Osteoblast (primary cell): ENCODE measurements around the gene TCERG1L. TPM values are rescaled to one million over a fixed set of nuclear protein-coding genes. Genes with fewer than 3 reads are reported as not detected.

ENCODE experiments used
- DNase-seq: peaks from one replicate; pipeline ENCODE4 v3.0.0; 2011; ENCODE audit warnings: low spot score, mixed read lengths; ENCODE audit not compliant: insufficient read length; ENCODE audit errors: missing footprints
- H2AFZ ChIP-seq: 2 replicates; pipeline ENCODE4 v1.6.0; 2011; ENCODE audit warnings: mild to moderate bottlenecking, low read length
- H3K27ac ChIP-seq: 2 replicates; pipeline ENCODE4 v1.5.1; 2011; ENCODE audit warnings: mild to moderate bottlenecking, low read depth, low read length, moderate library complexity
- H3K27me3 ChIP-seq: 2 replicates; pipeline ENCODE4 v1.6.0; 2012; ENCODE audit warnings: mild to moderate bottlenecking, control low read depth, inconsistent platforms, low read length, moderate library complexity; ENCODE audit not compliant: insufficient read depth
- H3K36me3 ChIP-seq: 2 replicates; pipeline ENCODE4 v1.5.1; 2011; ENCODE audit warnings: mild to moderate bottlenecking, low read length, control low read depth, moderate library complexity; ENCODE audit not compliant: insufficient read depth
- H3K4me1 ChIP-seq: 2 replicates; pipeline ENCODE4 v1.5.1; 2011; ENCODE audit warnings: mild to moderate bottlenecking, low read length, control low read depth, moderate library complexity; ENCODE audit not compliant: insufficient read depth
- H3K4me2 ChIP-seq: 2 replicates; pipeline ENCODE4 v1.6.0; 2011; ENCODE audit warnings: mild to moderate bottlenecking, low read length; ENCODE audit not compliant: insufficient read depth
- H3K4me3 ChIP-seq: fragments of 200-600 bp; sonication (generic); 3 replicates; pipeline ENCODE4 v1.5.1; 2012; ENCODE audit warnings: mild to moderate bottlenecking, low read length, inconsistent platforms; ENCODE audit not compliant: insufficient read depth
- H3K79me2 ChIP-seq: 2 replicates; pipeline ENCODE4 v1.6.0; 2012; ENCODE audit warnings: mild to moderate bottlenecking, low read length, control low read depth, inconsistent platforms; ENCODE audit not compliant: insufficient read depth
- H3K9me3 ChIP-seq: 2 replicates; pipeline ENCODE4 v1.5.1; 2011; ENCODE audit warnings: low read depth, low read length, control low read depth
- H4K20me1 ChIP-seq: 2 replicates; pipeline ENCODE4 v1.6.0; 2012; ENCODE audit warnings: mild to moderate bottlenecking, low read length, control low read depth; ENCODE audit not compliant: insufficient read depth
- total RNA-seq: library from RNA; depleted of rRNA; stranded (reverse); fragments of >200 nt; gene quantifications from 2 replicates; pipeline ENCODE4 v1.2.3, GENCODE V29; 2012
- TF ChIP-seq, protein P1 (sequence below): IDR thresholded peaks from 2 replicates; pipeline ENCODE4 v1.5.1; 2011; ENCODE audit warnings: mild to moderate bottlenecking, low read depth, low read length, moderate library complexity; ENCODE audit errors: extremely low read depth

The TCERG1L gene
- total RNA-seq, 1 donor: under 0.01 TPM

DNA sequence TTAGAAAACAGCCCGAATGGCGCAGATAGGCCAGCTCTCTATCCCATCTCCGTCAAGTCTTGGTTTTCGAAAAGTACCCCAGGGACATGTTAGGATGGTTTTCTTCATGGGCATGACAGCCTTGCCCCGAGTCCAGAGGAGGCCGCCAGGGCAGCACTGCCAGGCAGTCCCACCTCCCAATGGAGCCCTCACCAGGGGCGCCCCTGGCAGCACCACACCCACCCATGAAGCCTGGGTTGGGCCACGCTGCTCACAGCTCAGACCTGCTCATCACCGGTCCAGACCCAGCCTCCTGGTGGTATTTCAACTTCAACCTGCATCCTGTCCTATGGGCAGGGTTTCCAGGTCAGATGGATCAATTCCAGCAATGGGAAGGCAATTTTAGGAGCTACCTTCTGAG lies 53.3 kb downstream of the TCERG1L start:
- Histone ChIP-seq H3K4me3 (no peak overlapping the region), H2AFZ (no peak overlapping the region), H3K27ac (no peak overlapping the region), H3K9me3 (no peaks in the 10 kb centered on the region), H3K4me2 (no peak overlapping the region), H4K20me1 (no peaks in the 10 kb centered on the region), H3K4me1 (no peaks in the 10 kb centered on the region), H3K79me2 (no peaks in the 10 kb centered on the region), H3K36me3 (no peaks in the 10 kb centered on the region), H3K27me3 (no peaks in the 10 kb centered on the region)
- TF ChIP-seq, protein P1, sequence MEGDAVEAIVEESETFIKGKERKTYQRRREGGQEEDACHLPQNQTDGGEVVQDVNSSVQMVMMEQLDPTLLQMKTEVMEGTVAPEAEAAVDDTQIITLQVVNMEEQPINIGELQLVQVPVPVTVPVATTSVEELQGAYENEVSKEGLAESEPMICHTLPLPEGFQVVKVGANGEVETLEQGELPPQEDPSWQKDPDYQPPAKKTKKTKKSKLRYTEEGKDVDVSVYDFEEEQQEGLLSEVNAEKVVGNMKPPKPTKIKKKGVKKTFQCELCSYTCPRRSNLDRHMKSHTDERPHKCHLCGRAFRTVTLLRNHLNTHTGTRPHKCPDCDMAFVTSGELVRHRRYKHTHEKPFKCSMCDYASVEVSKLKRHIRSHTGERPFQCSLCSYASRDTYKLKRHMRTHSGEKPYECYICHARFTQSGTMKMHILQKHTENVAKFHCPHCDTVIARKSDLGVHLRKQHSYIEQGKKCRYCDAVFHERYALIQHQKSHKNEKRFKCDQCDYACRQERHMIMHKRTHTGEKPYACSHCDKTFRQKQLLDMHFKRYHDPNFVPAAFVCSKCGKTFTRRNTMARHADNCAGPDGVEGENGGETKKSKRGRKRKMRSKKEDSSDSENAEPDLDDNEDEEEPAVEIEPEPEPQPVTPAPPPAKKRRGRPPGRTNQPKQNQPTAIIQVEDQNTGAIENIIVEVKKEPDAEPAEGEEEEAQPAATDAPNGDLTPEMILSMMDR: no peak
- DNase-seq: peak; percentile 80

DNA sequence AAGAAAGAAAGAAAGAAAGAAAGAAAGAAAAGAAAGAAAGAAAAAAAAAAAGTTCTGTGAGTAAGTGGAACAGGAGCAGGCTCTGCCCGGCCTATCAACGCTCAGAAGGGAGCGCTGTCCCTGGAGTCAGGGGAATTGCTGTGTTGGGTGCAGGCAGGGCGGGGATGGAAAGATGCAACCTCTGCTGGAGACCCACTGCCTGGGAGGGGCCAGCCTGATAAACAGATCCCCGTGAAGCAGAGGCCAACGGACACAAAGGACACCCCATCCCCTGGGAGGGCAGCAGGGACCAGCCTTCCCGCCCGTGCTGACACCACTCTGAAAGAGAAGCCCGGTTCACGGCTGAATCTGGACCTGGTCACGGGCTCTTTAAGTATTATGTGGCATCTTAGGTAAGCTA lies 54.5 kb downstream of the TCERG1L start:
- Histone ChIP-seq H2AFZ (no peak overlapping the region), H3K79me2 (no peaks in the 10 kb centered on the region), H3K4me1 (no peaks in the 10 kb centered on the region), H3K9me3 (no peaks in the 10 kb centered on the region), H3K4me3 (no peak overlapping the region), H3K36me3 (no peaks in the 10 kb centered on the region), H3K4me2 (no peak overlapping the region), H3K27ac (no peak overlapping the region), H3K27me3 (no peaks in the 10 kb centered on the region), H4K20me1 (no peaks in the 10 kb centered on the region)
- TF ChIP-seq, protein P1: no peak
- DNase-seq: peak; percentile 48

DNA sequence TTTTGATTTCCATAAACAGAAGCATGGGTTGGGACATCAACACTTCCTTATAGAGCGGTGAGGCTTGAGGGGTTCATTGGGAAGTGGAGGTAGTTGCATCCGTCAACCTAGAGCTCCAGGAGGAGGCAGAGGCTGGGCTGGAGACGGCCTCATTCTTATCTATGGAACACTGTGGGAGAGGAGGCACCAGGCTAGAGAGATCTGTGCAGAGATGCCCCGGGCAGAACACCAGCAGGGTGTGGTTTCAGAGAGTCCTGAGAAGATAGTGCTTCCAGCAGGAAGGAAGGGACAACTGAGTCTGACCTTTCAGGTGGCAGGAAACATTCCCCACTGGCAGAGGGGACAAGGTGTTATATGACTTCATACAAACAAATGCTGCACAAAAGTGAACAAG lies 56.7 kb downstream of the TCERG1L start:
- H3K4me2 ChIP-seq: no peak overlapping the region
- no peak overlapping the region for H3K4me3 ChIP-seq
- H4K20me1 ChIP-seq: no peaks in the 10 kb centered on the region
- TF ChIP-seq, protein P1: no peak
- H3K9me3 ChIP-seq: no peaks in the 10 kb centered on the region
- H3K27me3 ChIP-seq: no peaks in the 10 kb centered on the region
- no peak for DNase-seq
- no peaks in the 10 kb centered on the region for H3K79me2 ChIP-seq
- no peak overlapping the region for H3K27ac ChIP-seq
- no peaks in the 10 kb centered on the region for H3K36me3 ChIP-seq
- H2AFZ ChIP-seq: no peak overlapping the region
- H3K4me1 ChIP-seq: no peaks in the 10 kb centered on the region

DNA sequence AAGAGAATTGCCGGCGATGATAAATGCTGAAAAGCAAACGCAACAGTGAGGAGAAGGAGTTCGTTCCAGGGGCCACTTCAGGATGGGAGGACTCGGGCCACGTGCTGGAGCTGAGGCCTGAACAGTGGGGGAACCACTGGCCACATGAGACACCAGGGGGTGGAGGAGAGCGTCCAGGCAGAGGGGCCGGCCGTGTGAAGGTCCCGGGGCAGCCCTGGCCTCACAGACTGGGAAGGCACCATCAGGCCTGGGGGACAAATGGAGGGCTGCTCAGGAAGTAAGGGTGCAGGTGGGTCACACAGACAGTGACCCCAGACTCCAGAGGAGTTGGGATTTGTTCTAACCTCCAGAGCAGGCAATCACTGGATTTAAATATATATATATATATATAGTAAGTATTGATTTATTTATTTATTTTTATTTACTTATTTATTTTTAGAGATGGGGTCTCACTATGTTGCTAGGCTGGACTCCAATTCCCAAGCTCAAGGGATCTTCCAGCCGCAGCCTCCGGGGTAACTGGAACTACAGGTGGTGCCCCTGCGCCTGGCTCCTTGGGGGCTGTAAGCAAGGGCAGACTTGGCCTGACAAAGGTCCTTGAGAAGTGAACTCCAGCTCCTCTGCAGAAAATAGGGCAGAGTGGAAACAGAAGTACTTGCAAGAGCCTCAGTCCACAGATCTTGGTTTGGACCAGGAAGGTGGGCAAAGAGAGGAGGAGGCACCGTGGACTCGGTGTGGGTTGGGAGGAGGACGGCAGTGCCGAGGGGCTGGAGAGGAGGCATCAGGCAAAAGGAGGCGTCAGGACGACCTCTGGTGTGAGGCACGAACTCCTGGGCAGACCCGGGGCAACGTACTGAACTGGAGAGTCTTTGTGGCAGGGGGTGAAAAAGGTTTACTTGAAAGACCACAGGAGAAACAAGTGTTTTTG lies 57.3 kb downstream of the TCERG1L start:
- H4K20me1 ChIP-seq: no peaks in the 10 kb centered on the region
- H3K27ac ChIP-seq: no peak overlapping the region
- H3K4me1 ChIP-seq: no peaks in the 10 kb centered on the region
- peak; percentile 51 for DNase-seq
- no peaks in the 10 kb centered on the region for H3K79me2 ChIP-seq
- TF ChIP-seq, protein P1: no peak
- H3K4me3 ChIP-seq: no peak overlapping the region
- no peaks in the 10 kb centered on the region for H3K36me3 ChIP-seq
- H2AFZ ChIP-seq: no peak overlapping the region
- H3K4me2 ChIP-seq: no peak overlapping the region
- no peaks in the 10 kb centered on the region for H3K27me3 ChIP-seq
- no peaks in the 10 kb centered on the region for H3K9me3 ChIP-seq
